IPS DF 4.7 (cell line): Measurements from ENCODE around the gene OGFOD2.

Experiments used
- DNase-seq: peaks from one replicate; pipeline ENCODE4 v3.0.0-alpha.2; 2013; ENCODE audit warnings: low spot score; ENCODE audit errors: extremely low read depth

The OGFOD2 gene

GRCh38 chr12:122951406-122951805 lies 23.6 kb upstream of the OGFOD2 start:
- DNase-seq = no peak

GRCh38 chr12:122951979-122952892 lies 22.8 kb upstream of the OGFOD2 start:
- DNase-seq = no peak

GRCh38 chr12:122955156-122955555 lies 19.9 kb upstream of the OGFOD2 start:
- DNase-seq = no peak

- no peak for DNase-seq
These were observed 19.0 kb upstream of the OGFOD2 start for GRCh38 chr12:122956035-122956434.

GRCh38 chr12:122958198-122958888 lies 16.7 kb upstream of the OGFOD2 start:
- DNase-seq = no peak

- no peak for DNase-seq
These were observed 15.4 kb upstream of the OGFOD2 start for GRCh38 chr12:122959566-122960192.

- no peak for DNase-seq
These were observed 14.9 kb upstream of the OGFOD2 start for GRCh38 chr12:122960193-122960569.

- no peak for DNase-seq
These were observed 13.3 kb upstream of the OGFOD2 start for GRCh38 chr12:122961531-122962329.

- no peak for DNase-seq
These were observed 11.1 kb upstream of the OGFOD2 start for GRCh38 chr12:122963941-122964265.

GRCh38 chr12:122964439-122965257 lies 10.4 kb upstream of the OGFOD2 start:
- no peak for DNase-seq

- no peak for DNase-seq
These were observed 9.7 kb upstream of the OGFOD2 start for GRCh38 chr12:122965321-122965751.

- DNase-seq = peak; percentile 53
These were observed 8.9 kb upstream of the OGFOD2 start, which contains the start of gene ABCB9 for GRCh38 chr12:122965851-122966742. TSS of gene ABCB9 (minus strand) at chr12:122966463. CDS start at chr12:122960235, 6,228 bp downstream.

GRCh38 chr12:122966743-122967550 lies 8.1 kb upstream of the OGFOD2 start:
- DNase-seq = no peak

- DNase-seq = no peak
These were observed 6.9 kb upstream of the OGFOD2 start for GRCh38 chr12:122968104-122968503.

- DNase-seq = no peak
These were observed 5.4 kb upstream of the OGFOD2 start for GRCh38 chr12:122969676-122970075.

GRCh38 chr12:122974274-122974891 lies 661 bp upstream of the OGFOD2 start:
- DNase-seq = peak; percentile 97

GRCh38 chr12:122975790-122976647 lies 975 bp downstream of the OGFOD2 start:
- no peak for DNase-seq
